ENCODE measurements around the gene IFITM2. TPM values are rescaled to one million over a fixed set of nuclear protein-coding genes. Genes with fewer than 3 reads are reported as not detected.

IFITM2 gene
- total RNA-seq, 2 experiments from 2014 or later, result 1,561 to 1,733 TPM

GRCh38 chr11:276219-276618 lies 31.4 kb upstream of the IFITM2 start:
- no peak for DNase-seq
- ChIA-PET POLR2A (no interaction called here), CTCF (interaction anchor here (0.7 to 1.1 kb wide), 2 partner anchors 26 to 243 kb away, joined by 3 read pairs; no protein-coding TSS in a partner anchor)
- H3K27me3 Mint-ChIP-seq, result peaks cover 44% of the 10 kb centered on the region
- H3K9me3 Mint-ChIP-seq, result peaks cover 14% of the 10 kb centered on the region
- H3K27ac Mint-ChIP-seq, result no peak overlapping the region
- no peak overlapping the region for H3K4me3 Mint-ChIP-seq
- peaks cover 32% of the 10 kb centered on the region for H3K4me1 Mint-ChIP-seq
- H3K36me3 Mint-ChIP-seq (ENCODE audit: low read depth), result peaks cover 35% of the 10 kb centered on the region

DNA sequence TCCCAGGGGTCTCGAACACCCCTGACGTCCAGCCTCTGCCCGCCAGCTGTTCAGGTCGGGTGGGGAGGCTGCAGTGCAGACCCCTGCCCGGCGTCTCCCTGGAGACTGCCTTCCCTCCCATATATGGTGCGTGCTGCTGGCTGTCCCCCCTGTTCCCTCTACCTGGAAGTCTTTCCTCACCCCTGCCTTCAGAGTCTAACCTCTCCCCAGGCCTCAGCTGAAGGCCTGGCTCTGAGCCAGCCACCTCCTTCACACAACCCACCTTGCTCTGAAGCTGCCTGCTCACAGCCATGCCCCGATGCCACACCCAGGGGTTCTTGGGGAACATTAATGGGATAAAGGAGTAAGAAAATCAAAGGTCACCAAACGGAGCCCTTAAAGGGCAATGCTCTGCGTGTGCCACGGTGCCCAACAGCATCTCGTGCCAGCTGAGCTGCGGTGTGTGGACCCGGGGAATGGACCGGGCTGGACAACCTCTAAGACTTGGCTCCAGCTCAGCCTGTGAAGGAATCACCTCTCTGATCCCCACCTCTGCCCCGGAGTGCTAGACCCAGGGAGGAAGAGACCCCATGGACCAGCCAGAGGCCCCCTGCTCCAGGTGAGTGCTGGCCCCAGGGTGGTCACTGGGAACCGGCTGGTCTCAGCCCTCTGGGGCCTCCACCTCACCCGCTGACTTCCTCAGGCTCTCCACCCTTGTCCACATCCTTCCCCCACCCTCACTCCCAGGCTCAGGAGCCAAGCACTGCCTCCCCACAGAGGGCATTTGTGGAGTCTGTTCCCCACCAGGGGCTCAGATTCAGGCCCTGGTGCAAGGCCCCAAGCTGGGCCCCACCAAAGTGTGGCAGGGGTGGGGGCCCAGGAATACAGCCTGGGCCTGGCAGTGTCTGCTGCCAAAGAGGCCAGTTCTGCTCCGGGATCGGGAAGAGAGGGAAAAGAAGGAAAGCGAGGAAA lies 29.3 kb upstream of the IFITM2 start, which contains the start of gene NLRP6:
TSS of gene NLRP6 (plus strand) at position 407 of the 951 bp plus-strand sequence. CDS start at position 570, 163 bp downstream.
- peaks cover 14% of the 10 kb centered on the region for H3K9me3 Mint-ChIP-seq
- H3K27me3 Mint-ChIP-seq, result peaks cover 61% of the 10 kb centered on the region
- peaks cover 53% of the 10 kb centered on the region for H3K36me3 Mint-ChIP-seq (ENCODE audit: low read depth)
- peaks cover 48% of the 10 kb centered on the region for H3K4me1 Mint-ChIP-seq
- H3K27ac Mint-ChIP-seq, result peak within 1 kb of the TSS; percentile 88
- ChIA-PET CTCF (interaction anchor here (0.8 to 3.9 kb wide), 5 partner anchors 9 to 67 kb away, joined by 3 to 15 read pairs (median 5); no protein-coding TSS in a partner anchor), POLR2A (interaction anchor here (1.0 kb wide), 1 partner anchor 10 kb away, joined by 3 read pairs; no protein-coding TSS in a partner anchor)
- peak within 1 kb of the TSS; percentile 73 for H3K4me3 Mint-ChIP-seq
- no peak for DNase-seq

GRCh38 chr11:279040-279965 lies 28.3 kb upstream of the IFITM2 start:
- Mint-ChIP-seq H3K27ac (peak overlapping the region; percentile 88), H3K36me3 (ENCODE audit: low read depth) (peaks cover 59% of the 10 kb centered on the region), H3K4me1 (peaks cover 53% of the 10 kb centered on the region), H3K4me3 (peak overlapping the region; percentile 73), H3K9me3 (peaks cover 14% of the 10 kb centered on the region), H3K27me3 (peaks cover 60% of the 10 kb centered on the region)
- ChIA-PET POLR2A (interaction anchor here (0.5 to 1.0 kb wide), 2 partner anchors 11 to 31 kb away, joined by 3 read pairs; no protein-coding TSS in a partner anchor), CTCF (interaction anchor here (0.9 to 3.9 kb wide), 4 partner anchors 8 to 28 kb away, joined by 4 to 15 read pairs (median 7); no protein-coding TSS in a partner anchor)
- DNase-seq, result no peak

- H3K4me1 Mint-ChIP-seq, result peaks cover 55% of the 10 kb centered on the region
Measured at GRCh38 chr11:279966-280705, 27.5 kb upstream of the IFITM2 start.

GRCh38 chr11:280706-281485 lies 26.7 kb upstream of the IFITM2 start:
- Mint-ChIP-seq H3K36me3 (ENCODE audit: low read depth) (peaks cover 61% of the 10 kb centered on the region), H3K27me3 (peaks cover 50% of the 10 kb centered on the region), H3K9me3 (peaks cover 13% of the 10 kb centered on the region), H3K4me1 (peaks cover 62% of the 10 kb centered on the region), H3K4me3 (peak overlapping the region; percentile 76), H3K27ac (peak overlapping the region; percentile 83)
- ChIA-PET CTCF (interaction anchor here (0.5 to 3.9 kb wide), 7 partner anchors 10 to 238 kb away, joined by 3 to 15 read pairs (median 3); no protein-coding TSS in a partner anchor), POLR2A (interaction anchor here (1.1 kb wide), 1 partner anchor 37 kb away, joined by 4 read pairs; no protein-coding TSS in a partner anchor)
- DNase-seq, result peak; percentile 45

More at GRCh38 chr11:279966-280705, 27.5 kb upstream of the IFITM2 start:
- H3K36me3 Mint-ChIP-seq (ENCODE audit: low read depth), result peaks cover 59% of the 10 kb centered on the region
- peak; percentile 56 for DNase-seq
- peaks cover 56% of the 10 kb centered on the region for H3K27me3 Mint-ChIP-seq
- POLR2A ChIA-PET, result interaction anchor here (0.5 to 1.1 kb wide), 2 partner anchors 30 to 38 kb away, joined by 3 to 4 read pairs; no protein-coding TSS in a partner anchor
- CTCF ChIA-PET, result interaction anchor here (0.5 to 3.9 kb wide), 7 partner anchors 9 to 239 kb away, joined by 3 to 15 read pairs (median 3); no protein-coding TSS in a partner anchor
- peak overlapping the region; percentile 86 for H3K27ac Mint-ChIP-seq
- H3K9me3 Mint-ChIP-seq, result peaks cover 14% of the 10 kb centered on the region
- peak overlapping the region; percentile 76 for H3K4me3 Mint-ChIP-seq

DNA sequence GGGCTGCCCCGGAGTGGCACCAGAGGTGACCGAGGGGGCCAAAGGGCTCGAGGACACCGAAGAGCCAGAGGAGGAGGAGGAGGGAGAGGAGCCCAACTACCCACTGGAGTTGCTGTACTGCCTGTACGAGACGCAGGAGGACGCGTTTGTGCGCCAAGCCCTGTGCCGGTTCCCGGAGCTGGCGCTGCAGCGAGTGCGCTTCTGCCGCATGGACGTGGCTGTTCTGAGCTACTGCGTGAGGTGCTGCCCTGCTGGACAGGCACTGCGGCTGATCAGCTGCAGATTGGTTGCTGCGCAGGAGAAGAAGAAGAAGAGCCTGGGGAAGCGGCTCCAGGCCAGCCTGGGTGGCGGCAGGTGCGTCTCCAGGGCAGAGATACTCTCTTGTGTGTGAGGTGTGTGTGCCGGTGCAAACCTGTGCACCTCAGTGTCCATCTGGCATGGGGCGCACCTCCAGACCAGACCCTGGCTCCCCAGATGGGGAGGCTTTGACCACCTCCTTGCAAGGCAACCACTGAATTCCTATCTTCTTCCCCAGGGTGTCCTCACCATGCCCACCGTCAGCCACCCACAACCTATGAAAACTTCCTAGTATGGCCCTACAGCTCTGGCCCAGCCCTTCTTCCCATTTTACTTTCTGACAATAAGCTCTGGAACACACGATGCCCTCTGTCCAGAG lies 26.0 kb upstream of the IFITM2 start:
- ChIA-PET CTCF (interaction anchor here (1.0 to 3.9 kb wide), 6 partner anchors 9 to 237 kb away, joined by 3 to 15 read pairs (median 3); no protein-coding TSS in a partner anchor), POLR2A (interaction anchor here (1.1 kb wide), 1 partner anchor 36 kb away, joined by 4 read pairs; no protein-coding TSS in a partner anchor)
- Mint-ChIP-seq H3K4me1 (peaks cover 68% of the 10 kb centered on the region), H3K4me3 (peak overlapping the region; percentile 76), H3K9me3 (peaks cover 6% of the 10 kb centered on the region), H3K36me3 (ENCODE audit: low read depth) (peaks cover 54% of the 10 kb centered on the region), H3K27me3 (peaks cover 43% of the 10 kb centered on the region), H3K27ac (peak overlapping the region; percentile 83)
- no peak for DNase-seq

- no peak for DNase-seq
- H3K36me3 Mint-ChIP-seq (ENCODE audit: low read depth), result peaks cover 51% of the 10 kb centered on the region
- peak overlapping the region; percentile 76 for H3K4me3 Mint-ChIP-seq
- peaks cover 3% of the 10 kb centered on the region for H3K9me3 Mint-ChIP-seq
- CTCF ChIA-PET, result interaction anchor here (1.0 to 3.9 kb wide), 3 partner anchors 23 to 81 kb away, joined by 3 to 15 read pairs (median 3); no protein-coding TSS in a partner anchor
- peak overlapping the region; percentile 74 for H3K27ac Mint-ChIP-seq
- peaks cover 68% of the 10 kb centered on the region for H3K4me1 Mint-ChIP-seq
- peaks cover 41% of the 10 kb centered on the region for H3K27me3 Mint-ChIP-seq
- POLR2A ChIA-PET, result no interaction called here
Measured at GRCh38 chr11:282171-282570, 25.4 kb upstream of the IFITM2 start.

- Mint-ChIP-seq H3K4me1 (peaks cover 65% of the 10 kb centered on the region), H3K27ac (peak overlapping the region; percentile 74), H3K4me3 (peak overlapping the region; percentile 76), H3K27me3 (peaks cover 38% of the 10 kb centered on the region), H3K9me3 (no peaks in the 10 kb centered on the region), H3K36me3 (ENCODE audit: low read depth) (peaks cover 48% of the 10 kb centered on the region)
- ChIA-PET POLR2A (no interaction called here), CTCF (interaction anchor here (1.0 to 3.9 kb wide), 4 partner anchors 22 to 236 kb away, joined by 3 to 15 read pairs (median 5); no protein-coding TSS in a partner anchor)
- no peak for DNase-seq
Measured at GRCh38 chr11:282630-283360, 24.8 kb upstream of the IFITM2 start.

GRCh38 chr11:283405-284104 lies 24.1 kb upstream of the IFITM2 start:
- CTCF ChIA-PET, result interaction anchor here (0.6 to 1.4 kb wide), 4 partner anchors 33 to 235 kb away, joined by 3 to 7 read pairs (median 3); no protein-coding TSS in a partner anchor
- H3K4me3 Mint-ChIP-seq, result peak overlapping the region; percentile 76

More at GRCh38 chr11:283405-284104, 24.1 kb upstream of the IFITM2 start:
- H3K27me3 Mint-ChIP-seq, result peaks cover 37% of the 10 kb centered on the region
- no peak for DNase-seq
- H3K4me1 Mint-ChIP-seq, result peaks cover 64% of the 10 kb centered on the region
- H3K36me3 Mint-ChIP-seq (ENCODE audit: low read depth), result peaks cover 48% of the 10 kb centered on the region
- POLR2A ChIA-PET, result no interaction called here
- H3K9me3 Mint-ChIP-seq, result no peaks in the 10 kb centered on the region
- peak overlapping the region; percentile 25 for H3K27ac Mint-ChIP-seq

Data from activated CD4-positive, alpha-beta T cell treated with anti-CD3 and anti-CD28 coated beads, Interleukin-2, amount 10 ng/mL, durations not matched to agents 7 days and 5 days (primary cell).